GM21381 (cell line): ENCODE measurements around the gene SPEM3.

Experiments used
- ATAC-seq: cut with Tn5 transposase; IDR thresholded peaks from one replicate; pipeline ENCODE4 v1.9.1; 2021; ENCODE audit warnings: mild to moderate bottlenecking, moderate library complexity; ENCODE audit not compliant: unreplicated experiment

Gene SPEM3

DNA sequence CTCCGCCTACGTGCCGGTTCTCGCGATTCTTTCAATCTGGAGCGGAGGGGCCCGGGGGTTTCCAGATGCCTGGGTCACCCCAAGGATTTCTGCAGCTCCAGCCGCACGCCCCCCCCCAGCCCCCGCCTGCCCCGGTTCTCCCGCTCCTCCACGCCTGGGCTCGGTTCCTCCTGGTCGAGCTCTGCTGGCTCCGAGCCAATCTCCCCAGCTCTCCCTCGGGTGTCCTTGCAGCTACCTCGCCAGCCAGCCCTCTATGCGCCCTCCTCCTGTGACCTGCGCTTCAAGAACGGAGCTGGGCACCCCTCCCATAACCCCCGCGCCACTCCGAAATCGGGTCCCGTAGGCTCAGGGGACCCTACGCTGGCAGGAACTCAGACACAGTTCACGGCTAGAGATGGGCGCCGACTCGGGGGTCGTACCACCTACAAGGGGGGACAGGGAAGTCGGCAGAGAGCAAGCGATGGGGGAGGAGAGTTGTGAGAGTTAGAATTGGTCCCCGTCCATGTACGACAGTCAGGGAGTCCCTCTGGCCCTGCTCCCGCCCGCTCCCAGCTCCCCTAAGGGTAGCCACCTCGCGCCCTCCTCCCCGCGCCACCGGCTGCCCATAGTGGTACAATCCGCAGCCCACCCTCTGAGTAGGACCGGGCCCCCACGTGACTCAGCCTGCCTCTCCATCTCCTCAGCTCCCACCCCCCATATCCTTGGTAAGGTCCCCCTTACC, 11.6 kb downstream of the SPEM3 start:
- ATAC-seq: no peak

DNA sequence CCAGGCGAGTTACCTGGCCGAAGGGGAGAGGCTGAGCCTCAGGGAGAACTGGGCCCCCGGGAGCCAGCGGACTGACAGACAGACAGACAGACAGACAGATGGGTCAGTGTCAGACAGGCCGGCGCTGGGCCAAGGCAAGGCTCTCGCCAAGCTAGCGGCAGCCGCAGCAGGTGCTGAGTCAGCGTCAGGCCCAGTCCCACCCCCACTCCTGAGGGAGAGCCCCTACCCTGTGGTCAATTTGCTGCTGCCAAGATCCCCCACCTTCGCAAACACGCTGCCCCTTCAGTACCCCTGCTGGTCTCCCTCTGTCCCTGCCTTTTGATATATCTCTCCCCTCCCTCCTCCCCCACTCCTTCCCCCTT, 12.2 kb downstream of the SPEM3 start:
- no peak for ATAC-seq

DNA sequence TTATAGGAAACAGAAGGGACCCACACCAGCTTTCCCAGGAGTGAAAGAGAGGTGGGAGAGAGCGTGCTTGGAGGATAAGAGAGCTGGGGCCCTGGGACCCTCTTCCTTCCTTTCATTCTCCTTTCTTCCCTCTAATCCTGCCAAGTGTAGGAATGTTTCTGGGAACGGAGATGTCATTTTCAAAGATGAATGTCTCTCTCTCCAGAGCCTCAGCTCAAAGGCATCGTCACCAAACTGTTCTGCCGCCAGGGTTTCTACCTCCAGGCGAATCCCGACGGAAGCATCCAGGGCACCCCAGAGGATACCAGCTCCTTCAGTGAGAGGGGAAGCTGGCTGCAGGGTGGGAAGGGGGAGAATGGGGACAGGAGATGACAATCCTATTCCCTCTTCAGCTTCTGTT, 12.6 kb downstream of the SPEM3 start:
- no peak for ATAC-seq

DNA sequence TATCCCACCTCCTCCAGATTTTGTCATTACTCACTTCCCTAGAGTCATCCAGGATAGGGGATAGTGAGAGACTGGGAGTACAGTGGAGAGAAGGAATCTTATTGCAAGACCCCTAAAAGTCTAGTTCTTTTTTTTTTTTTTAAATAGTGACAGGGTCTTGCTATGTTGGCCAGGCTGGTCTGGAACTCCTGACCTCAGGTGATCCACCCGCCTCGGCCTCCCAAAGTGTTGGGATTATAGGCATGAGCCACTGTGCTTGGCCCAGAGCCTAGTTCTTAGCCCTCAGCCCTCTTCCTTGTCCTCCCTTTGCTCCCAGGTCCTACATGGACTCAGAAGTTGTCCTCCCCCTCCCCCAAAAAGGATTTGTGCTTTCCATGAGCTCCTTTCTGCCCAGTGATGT, 13.5 kb downstream of the SPEM3 start:
- ATAC-seq: no peak

DNA sequence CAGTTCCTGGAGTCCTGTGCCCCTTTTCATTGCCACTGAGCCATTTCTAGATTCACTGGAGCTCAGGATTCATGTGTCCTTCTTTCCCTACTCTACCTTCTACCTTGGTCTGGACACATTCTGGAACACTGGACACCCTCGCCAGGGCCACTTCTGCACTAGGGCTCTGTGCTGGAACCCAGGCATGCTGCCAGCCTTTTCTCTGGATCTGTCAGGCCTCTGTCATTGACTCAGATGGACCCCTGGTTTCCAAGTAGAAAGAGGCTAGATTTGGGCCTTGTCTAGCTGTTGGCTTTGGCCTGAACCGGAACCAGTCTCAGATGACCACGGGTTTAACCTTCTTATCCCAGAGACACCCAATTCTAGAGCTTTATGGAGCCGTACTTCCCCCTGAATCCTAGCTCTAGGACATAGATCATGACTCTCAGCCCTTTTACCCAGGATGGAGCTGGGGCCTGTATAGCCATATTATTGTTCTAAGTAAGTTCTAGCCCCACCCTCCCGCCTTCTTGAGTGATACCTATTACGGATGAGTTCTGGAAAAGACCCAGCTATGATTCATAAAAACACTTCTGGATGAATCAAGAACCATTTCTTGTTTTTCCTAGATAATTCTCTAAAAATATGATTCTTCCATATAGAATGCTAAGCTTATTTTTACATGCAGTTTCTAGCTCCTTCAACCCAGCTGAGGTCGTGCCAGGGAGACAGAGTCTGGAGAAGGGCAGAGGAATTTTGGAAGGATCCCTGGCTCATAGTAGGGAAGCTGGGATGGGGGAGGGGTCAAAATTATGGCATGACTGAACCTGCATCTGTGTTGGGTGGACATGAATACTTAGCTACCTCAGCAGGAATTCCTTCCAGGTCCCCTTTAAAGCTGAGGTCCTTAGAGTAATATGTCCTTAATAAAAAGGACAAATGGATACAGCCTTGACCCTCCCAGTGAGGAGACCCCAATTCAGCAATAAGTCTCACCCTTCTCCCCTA, 15.1 kb downstream of the SPEM3 start:
- no peak for ATAC-seq

DNA sequence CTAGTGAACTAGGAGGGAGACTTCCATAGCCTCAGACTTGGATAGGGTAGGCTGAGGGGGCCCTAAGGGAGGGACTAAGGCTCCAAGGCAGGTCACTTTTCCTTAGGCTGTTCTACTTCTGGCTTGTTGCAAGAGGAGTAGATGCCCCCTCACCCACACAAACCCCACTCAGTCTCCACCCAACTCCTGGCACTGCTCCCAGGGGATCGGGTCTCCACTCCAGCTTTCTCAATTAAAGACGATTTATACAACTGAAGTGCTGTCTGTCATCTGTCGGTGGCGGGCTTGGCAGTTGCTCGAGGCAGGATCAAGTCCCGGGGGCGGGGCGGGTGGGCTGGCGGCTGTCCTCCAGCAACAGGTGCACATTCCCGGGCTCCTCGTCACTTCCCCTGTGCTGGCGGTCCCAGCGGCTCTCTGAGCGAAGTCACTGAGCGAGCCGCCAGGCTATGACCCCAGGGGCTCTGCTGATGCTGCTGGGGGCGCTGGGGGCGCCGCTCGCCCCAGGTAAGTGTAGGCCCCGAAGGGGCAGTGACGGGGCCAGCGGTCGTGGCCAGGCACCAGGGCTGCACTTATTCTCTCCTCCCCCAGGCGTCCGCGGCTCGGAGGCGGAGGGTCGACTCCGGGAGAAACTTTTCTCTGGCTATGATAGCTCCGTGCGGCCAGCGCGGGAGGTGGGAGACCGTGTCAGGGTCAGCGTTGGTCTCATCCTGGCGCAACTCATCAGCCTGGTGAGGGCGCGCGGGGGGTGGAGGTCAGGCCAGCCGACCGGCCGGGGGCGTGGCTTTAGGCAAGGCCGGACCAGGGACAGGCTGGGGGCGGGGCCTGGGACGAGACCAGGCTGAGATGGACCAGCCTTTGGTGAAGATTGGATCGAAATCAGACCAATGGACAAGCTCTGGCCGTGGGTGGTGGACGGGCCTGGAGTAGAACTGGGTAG, 16.3 kb downstream of the SPEM3 start, which contains the start of gene CHRNB1:
Gene CHRNB1 (plus strand): TSS at position 380 of the 937 bp plus-strand sequence. CDS start 67 bp downstream, at position 447.
- ATAC-seq: no peak

DNA sequence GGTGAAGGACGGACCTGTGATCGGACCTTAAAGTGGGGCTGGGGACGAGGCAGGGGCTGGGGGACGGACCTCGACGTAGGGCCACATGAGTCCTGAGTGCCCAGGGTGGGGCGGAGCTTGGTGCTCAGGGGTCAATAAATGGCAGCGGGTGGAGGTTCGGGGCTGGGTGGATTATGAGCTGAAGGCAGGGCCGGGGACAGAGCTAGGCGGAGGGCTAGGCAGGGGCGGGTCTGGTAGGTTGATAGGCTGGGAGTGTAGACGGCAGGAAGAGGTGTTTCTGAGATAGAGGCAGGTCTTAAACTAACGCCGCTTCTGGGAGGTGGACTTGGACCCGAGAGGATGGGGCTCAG, 16.9 kb downstream of the SPEM3 start:
- ATAC-seq: no peak

DNA sequence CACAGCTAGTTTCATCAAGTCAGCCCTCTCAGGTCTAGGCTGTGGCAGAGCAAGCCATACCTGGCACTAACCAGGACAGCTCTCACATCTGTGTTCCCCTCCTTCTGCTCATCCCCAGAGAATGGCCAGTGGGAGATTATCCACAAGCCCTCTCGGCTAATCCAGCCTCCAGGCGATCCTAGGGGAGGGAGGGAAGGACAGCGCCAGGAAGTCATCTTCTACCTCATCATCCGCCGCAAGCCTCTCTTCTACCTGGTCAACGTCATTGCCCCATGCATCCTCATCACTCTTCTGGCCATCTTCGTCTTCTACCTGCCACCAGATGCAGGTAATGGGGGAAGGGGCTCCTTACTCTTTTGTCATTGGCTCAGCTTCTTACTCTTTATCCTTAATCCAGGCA, 19.8 kb downstream of the SPEM3 start:
- no peak for ATAC-seq

DNA sequence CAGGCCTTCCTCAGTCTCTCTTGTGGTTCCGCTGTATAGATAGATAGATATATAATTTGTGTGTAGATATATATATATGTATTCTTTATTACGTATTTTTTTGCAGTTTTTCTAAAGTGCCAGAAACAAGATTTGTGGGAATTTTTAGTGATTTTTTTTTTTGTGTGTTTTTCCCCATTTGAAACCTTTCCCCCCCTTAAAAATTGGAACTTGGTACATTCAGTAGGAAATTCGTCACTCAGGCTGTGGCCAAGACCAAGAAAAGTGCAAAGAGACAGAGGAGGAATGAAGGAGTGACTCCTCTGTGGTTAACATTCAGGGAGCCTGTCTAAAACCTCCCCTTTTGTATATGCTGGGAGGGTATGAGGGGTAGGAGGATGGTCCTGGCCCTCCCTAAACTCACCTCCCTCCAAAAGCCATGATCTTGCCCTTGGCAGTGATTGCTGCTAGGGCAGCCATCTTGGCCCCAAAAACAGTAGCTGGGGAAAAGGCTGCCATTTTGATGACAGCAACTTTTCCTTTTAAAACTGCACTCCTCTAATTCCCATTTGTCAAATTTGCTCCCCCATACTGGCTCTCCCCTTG, 31.4 kb downstream of the SPEM3 start:
- no peak for ATAC-seq

DNA sequence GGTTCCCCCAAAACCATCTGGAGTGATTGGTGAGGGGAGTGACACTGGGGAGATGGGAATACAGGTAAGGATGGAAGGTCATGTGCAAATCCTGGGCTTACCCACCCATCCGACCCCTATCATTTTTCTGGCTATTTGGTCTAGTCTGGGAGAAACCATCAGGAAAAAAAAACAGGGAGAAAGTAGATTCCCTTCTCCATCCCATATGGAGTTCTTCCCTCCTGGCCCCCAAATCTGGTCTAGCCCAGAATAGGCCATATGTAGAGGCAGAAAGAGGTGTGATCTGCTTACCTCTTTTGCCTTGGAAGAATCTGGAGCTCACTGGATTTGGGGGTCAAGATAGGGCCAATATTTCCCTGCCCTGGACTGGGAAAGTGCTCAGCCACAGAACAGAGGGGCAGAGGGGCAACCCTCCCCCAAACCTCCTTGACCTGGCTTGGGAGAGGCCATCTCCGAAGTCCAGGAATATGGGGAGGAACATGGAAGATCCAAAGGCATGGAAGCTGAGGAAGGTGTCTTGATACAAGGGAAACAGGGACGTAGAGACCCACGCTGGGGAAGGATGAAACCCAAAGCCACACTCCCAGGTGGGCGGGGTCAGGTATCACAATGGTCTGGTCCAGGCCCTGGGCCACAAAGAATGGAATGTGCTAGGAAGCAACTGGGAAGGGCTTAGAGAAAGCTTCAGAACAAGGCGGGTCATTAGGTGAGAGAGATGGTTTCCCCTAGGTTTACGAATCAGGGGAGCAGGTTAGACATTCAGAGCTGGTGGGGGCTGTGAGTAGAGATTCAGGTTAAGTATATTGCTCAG, 32.4 kb downstream of the SPEM3 start:
- ATAC-seq: no peak

DNA sequence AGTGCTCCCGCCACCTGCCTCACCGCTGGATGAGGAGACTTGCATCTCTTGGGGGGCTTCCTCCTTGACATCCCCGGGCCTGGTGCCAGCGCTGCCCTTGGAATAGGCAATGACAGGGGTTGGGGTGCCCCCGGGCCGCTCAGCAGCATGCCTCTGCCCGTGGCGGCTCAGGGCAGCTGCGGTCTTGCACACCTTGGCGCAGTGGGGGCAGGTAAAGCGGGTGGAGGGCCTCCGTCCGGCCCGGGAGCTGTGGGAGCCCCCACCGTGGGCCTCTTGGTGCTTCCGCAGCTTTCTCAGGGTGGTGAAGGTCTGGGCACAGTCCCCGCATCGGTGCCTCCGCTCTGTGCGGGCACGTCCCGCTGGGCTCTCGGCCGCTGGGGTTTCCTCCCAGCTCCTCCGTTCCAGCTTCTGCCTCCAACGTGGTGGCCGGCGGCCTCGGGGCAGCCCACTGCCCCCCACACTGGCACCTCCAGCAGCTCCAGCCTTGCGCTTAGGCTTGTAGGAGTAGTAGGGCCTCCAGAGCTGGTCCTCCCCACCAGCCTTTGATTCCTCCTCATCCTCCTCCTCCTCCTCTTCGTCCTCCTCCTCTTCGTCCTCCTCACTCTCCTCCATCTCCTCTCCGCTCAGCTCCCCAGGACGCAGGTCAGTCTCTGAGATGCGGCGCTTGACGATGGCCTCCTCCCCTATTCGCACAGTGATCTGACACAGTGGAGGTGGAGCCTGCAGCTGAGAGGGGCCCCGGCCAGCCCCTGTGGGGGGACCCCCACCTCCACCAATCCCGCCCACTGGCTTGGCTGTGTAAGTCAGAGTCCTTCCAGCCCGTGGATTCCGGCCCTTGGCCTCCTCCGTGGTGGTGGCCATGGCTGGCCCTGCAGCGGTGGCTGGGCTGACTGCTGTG, 34.1 kb downstream of the SPEM3 start:
- no peak for ATAC-seq

DNA sequence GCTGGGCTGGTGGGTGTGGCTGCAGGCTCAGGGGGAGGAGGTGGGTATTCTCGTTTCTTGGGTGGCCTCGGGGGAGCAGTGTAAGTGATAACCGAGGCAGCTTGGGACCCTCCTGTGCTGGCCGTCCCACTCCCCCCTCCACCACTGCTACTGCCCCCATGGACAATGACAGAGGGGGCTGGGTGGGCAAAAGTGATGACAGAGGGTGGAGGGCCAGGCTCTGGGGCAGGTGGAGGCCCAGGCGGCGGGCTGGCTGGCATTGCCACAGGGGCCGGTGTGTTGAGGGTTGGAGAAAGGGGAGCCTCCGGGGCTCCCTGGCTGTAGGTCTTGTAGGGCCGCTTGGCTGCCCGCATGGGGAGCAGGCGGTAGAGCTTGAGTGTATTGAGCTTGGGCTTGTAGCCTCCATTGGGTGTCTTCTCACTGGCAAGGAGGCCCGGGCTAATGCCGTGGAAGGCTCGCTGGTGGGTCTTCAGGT, 34.8 kb downstream of the SPEM3 start:
- no peak for ATAC-seq

DNA sequence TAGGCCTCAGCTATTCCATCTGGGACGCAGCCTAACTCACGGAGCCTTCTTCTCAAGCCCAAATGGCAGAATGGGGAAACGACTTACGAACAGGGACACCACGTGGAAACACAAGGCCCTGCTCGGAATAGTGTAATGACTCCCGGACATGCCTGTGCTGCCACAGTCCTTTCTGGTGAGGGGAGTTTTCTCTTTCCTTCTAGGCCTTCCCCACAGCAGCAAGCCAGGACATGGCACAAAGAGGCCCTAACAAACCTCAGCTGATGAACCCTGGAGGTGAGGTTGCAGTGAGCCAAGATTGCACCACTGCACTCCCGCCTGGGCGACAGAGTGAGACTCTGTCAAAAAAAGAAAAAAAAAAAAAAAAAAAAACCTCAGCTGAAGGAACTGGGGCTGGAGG, 35.4 kb downstream of the SPEM3 start:
- no peak for ATAC-seq

DNA sequence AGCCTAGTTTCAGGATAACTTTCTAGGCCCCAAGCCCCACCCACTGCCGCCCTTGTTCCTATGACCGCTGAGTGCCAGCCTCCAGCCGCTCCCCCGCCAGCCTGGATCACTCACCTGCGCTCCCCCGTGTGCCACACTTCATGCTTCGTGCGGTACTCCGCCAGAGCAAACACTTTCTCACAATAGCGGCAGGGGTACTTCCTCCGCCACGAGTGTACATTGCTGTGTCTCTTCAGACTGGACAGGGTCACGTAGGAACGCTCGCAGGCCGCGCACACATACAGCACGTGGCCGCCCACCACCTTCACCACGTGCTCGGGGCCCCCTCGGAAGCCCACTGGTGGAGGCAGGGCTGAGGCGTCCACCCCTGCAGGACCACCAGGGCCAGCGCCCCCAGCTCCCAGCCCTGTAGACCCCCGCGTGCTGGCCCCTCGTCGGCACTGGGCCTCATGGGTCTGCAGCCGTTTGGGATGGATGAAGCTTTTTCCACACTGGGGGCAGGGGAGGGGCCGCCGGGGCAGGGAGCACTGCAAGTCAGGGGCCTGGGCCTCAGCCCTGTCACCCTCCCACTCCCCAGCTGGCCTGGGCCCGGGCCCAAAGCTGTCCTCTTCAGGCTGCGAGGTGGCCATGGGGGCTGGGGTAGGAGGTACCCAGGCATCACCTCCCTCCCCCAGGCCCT, 37.1 kb downstream of the SPEM3 start:
- ATAC-seq: no peak

DNA sequence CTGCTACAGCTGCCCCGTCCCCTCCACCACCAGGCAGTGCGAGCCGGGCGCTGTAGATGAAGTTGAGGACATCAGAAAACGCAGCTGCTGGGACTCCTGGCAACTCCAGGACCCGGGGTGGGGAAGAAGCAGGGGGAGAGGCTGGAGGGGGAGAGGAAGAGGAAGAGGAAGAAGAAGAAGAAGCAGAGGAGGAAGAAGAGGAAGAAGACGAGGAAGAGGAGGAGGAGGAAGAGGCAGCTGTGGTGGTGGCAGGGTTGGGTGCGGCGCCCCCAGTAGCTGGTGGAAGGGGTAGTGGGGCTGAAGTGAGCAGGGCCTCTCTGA, 37.6 kb downstream of the SPEM3 start:
- ATAC-seq: no peak

DNA sequence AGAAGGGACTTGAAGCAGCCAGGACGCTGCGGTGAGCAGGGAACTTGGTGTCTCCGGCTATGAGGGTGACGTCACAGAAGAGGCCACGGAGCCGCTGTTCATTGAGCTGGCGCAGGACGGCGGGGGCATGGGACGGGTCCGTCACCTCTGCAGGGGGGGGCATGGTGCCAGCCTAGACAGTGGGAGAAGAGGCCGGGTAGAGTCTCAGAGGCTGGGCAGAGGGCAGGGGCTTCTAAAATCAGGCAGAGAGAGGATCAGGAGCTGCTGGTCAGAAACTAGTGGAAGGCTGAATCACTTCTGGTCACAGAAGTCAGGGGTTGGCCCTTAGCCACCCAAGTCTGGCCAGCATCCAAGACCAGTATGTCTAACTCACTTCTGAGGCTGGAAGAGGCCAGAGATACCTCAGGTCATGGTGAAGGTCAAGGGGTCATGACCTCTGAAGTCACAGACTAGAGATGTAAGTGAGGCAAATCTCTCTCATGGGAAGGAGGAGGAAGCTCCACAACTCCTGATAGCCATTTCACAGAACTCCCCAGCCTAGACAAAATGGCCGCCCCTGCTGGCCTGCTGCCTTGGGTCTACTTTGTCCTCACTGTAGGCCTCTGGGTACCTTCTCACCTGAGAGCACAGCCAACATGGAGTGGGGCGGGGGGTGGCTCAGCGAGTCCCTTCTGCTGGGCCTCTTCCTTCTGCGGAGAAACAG, 38.1 kb downstream of the SPEM3 start:
- no peak for ATAC-seq

DNA sequence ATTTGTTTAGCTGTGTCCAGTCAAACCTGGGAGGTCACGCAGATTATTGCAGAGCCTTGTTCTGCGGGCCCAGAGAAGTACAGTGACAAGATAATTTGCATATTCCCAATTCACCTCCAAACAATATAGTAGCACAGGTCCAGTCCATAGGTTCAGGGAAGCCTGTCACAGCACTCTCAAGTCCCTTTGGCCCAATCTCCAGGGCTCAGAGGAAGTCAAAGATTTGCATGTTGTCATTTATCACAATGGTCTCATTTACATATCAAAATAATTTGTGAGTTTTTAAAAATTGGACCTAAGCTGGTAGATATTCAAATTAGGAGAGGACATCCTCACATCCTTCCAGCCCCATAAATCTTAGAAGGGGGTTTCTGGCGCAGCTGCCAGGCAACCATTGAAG, 38.8 kb downstream of the SPEM3 start:
- no peak for ATAC-seq

DNA sequence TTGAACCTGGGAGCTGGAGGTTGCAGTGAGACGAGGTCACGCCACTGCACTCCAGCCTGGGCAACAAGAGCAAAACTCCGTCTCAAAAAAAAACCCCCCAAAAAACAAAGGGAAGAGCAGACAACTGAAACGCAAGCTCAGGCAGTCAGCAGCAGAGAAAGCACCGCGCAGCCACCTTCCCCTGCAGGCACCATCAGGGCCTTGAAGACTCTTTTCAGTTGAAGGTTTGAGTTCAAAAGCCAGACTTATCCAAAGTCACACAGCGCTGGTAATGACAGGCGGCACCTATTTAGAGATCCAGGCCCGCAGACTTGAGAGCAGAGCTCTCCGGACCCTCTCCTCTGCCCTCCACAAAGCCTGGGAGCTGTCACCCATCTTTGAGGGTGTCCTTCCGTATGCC, 39.6 kb downstream of the SPEM3 start:
- no peak for ATAC-seq
